HL-60 (cell line): ENCODE results near the gene TMEM200A.

Experiments
- DNase-seq, 2 experiments: peaks; one replicate each; pipeline ENCODE4 v3.0.0-alpha.2; 2010 to 2020; ENCODE audit warnings: low read depth in 1 of 2, low spot score in 1 of 2
- H3K27ac ChIP-seq: fragments of 250-450 bp; sonication (Bioruptor Pico); replicated peaks from 2 replicates; pipeline ENCODE4 v1.5.1; 2020; ENCODE audit warnings: mild to moderate bottlenecking, moderate library complexity
- H3K27me3 ChIP-seq: fragments of 250-450 bp; sonication (Bioruptor Pico); 2 replicates; pipeline ENCODE4 v1.5.1; 2021; ENCODE audit warnings: mild to moderate bottlenecking, moderate library complexity; ENCODE audit not compliant: insufficient read depth, poor library complexity, severe bottlenecking
- H3K4me3 ChIP-seq: replicated peaks from 2 replicates; pipeline ENCODE4 v1.5.1; 2011; ENCODE audit warnings: mild to moderate bottlenecking, control low read depth, low read length; ENCODE audit not compliant: insufficient read depth
- CTCF ChIP-seq: IDR thresholded peaks from one replicate; pipeline ENCODE4 v1.5.1; 2011; ENCODE audit warnings: low read length, control low read depth, inconsistent platforms; ENCODE audit not compliant: insufficient read depth
- GABPA ChIP-seq: IDR thresholded peaks from 2 replicates; pipeline ENCODE4 v1.6.1; 2012; ENCODE audit warnings: low read depth
- POLR2AphosphoS5 ChIP-seq: IDR thresholded peaks from 2 replicates; pipeline ENCODE4 v1.6.1; 2012; ENCODE audit warnings: low read depth
- REST ChIP-seq: IDR thresholded peaks from 2 replicates; pipeline ENCODE4 v1.6.1; 2012; ENCODE audit warnings: low read depth; ENCODE audit not compliant: insufficient replicate concordance
- SPI1 ChIP-seq: IDR thresholded peaks from 2 replicates; pipeline ENCODE4 v1.6.1; 2012; ENCODE audit warnings: low read depth, mild to moderate bottlenecking, borderline replicate concordance

TMEM200A gene

DNA sequence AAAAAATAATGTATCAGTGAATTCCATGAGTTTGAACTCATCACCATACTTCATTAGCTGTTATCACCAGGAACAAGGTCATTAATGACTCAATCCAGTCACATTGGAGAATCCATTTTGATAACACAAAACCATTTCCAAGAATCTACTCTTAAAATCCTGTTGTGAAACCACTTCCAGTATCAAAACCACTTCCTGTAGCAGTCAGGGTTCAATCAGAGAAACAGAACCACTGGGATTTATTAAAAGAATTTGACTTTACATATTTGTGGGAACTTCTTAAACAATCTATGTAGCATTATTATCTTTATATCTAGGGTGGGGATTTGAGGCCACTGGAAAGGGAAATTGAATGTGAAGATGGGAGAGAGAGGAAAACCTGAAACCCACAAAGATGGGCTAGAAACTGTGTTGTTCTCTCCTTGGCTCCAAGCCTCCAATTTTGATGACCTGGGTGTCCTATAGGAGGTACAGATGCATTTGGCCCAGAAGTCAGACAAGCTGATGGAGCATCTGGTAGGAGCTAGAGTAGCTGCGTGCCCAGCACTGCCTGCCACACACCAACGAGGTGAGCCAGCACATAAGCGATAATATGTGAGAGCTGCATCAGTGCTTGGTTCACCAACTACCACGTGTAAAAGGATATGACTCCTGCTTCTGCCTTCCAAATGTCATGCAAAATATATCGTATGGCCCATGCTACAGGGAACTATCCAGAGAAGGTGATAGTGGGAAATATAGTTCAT is 117.0 kb downstream of the TMEM200A start:
- Histone ChIP-seq H3K27ac (no peak overlapping the region), H3K4me3 (no peak overlapping the region), H3K27me3 (no peaks in the 10 kb centered on the region)
- TF ChIP-seq CTCF = no peak
- TF ChIP-seq REST = no peak
- no peak for TF ChIP-seq GABPA
- TF ChIP-seq SPI1 = no peak
- TF ChIP-seq POLR2AphosphoS5 = no peak
- no peak for DNase-seq

- no peaks in the 10 kb centered on the region for H3K27me3 ChIP-seq
- H3K27ac ChIP-seq = no peak overlapping the region
- TF ChIP-seq SPI1 (no peak), CTCF (no peak)
- no peak for DNase-seq
- H3K4me3 ChIP-seq = no peak overlapping the region
These were observed 120.1 kb downstream of the TMEM200A start for GRCh38 chr6:130485870-130486269.

GRCh38 chr6:130486417-130486816 is 120.6 kb downstream of the TMEM200A start:
- no peaks in the 10 kb centered on the region for H3K27me3 ChIP-seq
- H3K4me3 ChIP-seq = no peak overlapping the region
- no peak for DNase-seq
- H3K27ac ChIP-seq = no peak overlapping the region
- TF ChIP-seq REST = no peak
- no peak for TF ChIP-seq SPI1
- TF ChIP-seq POLR2AphosphoS5 = no peak
- no peak for TF ChIP-seq GABPA
- TF ChIP-seq CTCF = no peak

DNA sequence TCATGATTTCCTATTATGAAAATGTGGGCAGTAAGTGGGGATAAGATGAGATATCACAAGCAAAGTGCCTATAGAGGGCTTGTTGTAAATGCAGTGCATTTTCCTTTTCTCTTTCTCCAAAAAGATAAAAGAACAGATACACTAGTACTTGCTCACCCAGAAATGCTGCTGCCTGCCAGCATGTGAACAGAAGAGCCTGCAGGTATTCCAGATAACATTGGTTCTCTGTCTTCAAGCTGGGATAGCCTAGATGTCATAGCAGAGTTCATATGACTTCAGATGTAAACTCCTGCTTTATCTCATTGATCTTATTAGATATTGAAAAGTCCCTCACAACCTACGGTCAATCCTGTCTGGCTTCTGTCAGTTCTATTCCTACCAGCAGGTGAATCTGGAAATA is 123.7 kb downstream of the TMEM200A start:
- Histone ChIP-seq H3K27ac (no peak overlapping the region), H3K27me3 (no peaks in the 10 kb centered on the region), H3K4me3 (no peak overlapping the region)
- no peak for DNase-seq
- TF ChIP-seq POLR2AphosphoS5 = no peak
- no peak for TF ChIP-seq CTCF
- TF ChIP-seq REST = no peak
